ENCODE measurements around the gene CD37.

GRCh38 chr19:49343123-49343522, 7.9 kb downstream of the CD37 start:
- TF ChIP-seq RCOR1 (IDR thresholded peaks at IDR 0.05; ENCODE audit: low read length) (no peak), JUND (IDR thresholded peaks at IDR 0.05) (no peak), REST (IDR thresholded peaks at IDR 0.05; ENCODE audit: low read depth, low read length) (no peak), EP300 (IDR thresholded peaks at IDR 0.05; ENCODE audit: borderline replicate concordance in 1 of 2, low read depth in 1 of 2, low read length in 1 of 2) (no peak), NFIC (IDR thresholded peaks at IDR 0.05; ENCODE audit: borderline replicate concordance) (no peak), FOXM1 (IDR thresholded peaks at IDR 0.05; ENCODE audit: low read depth) (no peak), SMC3 (IDR thresholded peaks at IDR 0.05; ENCODE audit: low read depth, low read length) (no peak)
- TF ChIP-seq, protein P1, sequence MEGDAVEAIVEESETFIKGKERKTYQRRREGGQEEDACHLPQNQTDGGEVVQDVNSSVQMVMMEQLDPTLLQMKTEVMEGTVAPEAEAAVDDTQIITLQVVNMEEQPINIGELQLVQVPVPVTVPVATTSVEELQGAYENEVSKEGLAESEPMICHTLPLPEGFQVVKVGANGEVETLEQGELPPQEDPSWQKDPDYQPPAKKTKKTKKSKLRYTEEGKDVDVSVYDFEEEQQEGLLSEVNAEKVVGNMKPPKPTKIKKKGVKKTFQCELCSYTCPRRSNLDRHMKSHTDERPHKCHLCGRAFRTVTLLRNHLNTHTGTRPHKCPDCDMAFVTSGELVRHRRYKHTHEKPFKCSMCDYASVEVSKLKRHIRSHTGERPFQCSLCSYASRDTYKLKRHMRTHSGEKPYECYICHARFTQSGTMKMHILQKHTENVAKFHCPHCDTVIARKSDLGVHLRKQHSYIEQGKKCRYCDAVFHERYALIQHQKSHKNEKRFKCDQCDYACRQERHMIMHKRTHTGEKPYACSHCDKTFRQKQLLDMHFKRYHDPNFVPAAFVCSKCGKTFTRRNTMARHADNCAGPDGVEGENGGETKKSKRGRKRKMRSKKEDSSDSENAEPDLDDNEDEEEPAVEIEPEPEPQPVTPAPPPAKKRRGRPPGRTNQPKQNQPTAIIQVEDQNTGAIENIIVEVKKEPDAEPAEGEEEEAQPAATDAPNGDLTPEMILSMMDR (IDR thresholded peaks at IDR 0.05): no peak

All from SK-N-SH (cell line).